Measurements from ENCODE around the gene SRI. TPM values are rescaled to one million over a fixed set of nuclear protein-coding genes. Genes with fewer than 3 reads are reported as not detected.

Gene SRI
- polyA plus RNA-seq, 2 donors, result 28.2 to 64.9 TPM

- no peaks in the 10 kb centered on the region for H3K9me3 ChIP-seq (ENCODE audit: control insufficient read depth in 2 of 2, insufficient read depth in 1 of 2, low read depth in 1 of 2, low read length in 1 of 2)
- peaks cover 3 to 4% of the 10 kb centered on the region in 2 donors for H3K36me3 ChIP-seq (ENCODE audit: control insufficient read depth in 2 of 2, insufficient read depth in 2 of 2, low read length in 1 of 2)
- no peaks in the 10 kb centered on the region for H3K4me1 ChIP-seq (ENCODE audit: control insufficient read depth in 2 of 2, insufficient read depth in 2 of 2, low read length in 1 of 2)
- 96 to 98% methylated on average over 2 of the region's 2 CpGs for WGBS, 2 donors
- no peaks in the 10 kb centered on the region for H3K27me3 ChIP-seq (ENCODE audit: control insufficient read depth in 1 of 2, insufficient read depth in 2 of 2, low read length in 2 of 2)
- H3K4me3 ChIP-seq (ENCODE audit: low read depth in 1 of 2, low read length in 2 of 2), result no peak overlapping the region
- no peak overlapping the region for H3K27ac ChIP-seq (ENCODE audit: low read depth in 2 of 2, low read length in 1 of 2)
Measured at GRCh38 chr7:88214456-88214855, 5.4 kb downstream of the SRI start.

- Histone ChIP-seq H3K9me3 (ENCODE audit: control insufficient read depth in 2 of 2, insufficient read depth in 1 of 2, low read depth in 1 of 2, low read length in 1 of 2) (no peaks in the 10 kb centered on the region), H3K27ac (ENCODE audit: low read depth in 2 of 2, low read length in 1 of 2) (no peak overlapping the region), H3K36me3 (ENCODE audit: control insufficient read depth in 2 of 2, insufficient read depth in 2 of 2, low read length in 1 of 2) (peaks cover 5 to 7% of the 10 kb centered on the region in 2 donors), H3K27me3 (ENCODE audit: control insufficient read depth in 1 of 2, insufficient read depth in 2 of 2, low read length in 2 of 2) (no peaks in the 10 kb centered on the region), H3K4me1 (ENCODE audit: control insufficient read depth in 2 of 2, insufficient read depth in 2 of 2, low read length in 1 of 2) (no peaks in the 10 kb centered on the region), H3K4me3 (ENCODE audit: low read depth in 1 of 2, low read length in 2 of 2) (no peak overlapping the region)
- WGBS, 2 donors, result 97 to 100% methylated on average over 1 of the region's 1 CpG
Measured at GRCh38 chr7:88212918-88213317, 6.9 kb downstream of the SRI start.

- WGBS, 2 donors, result 95 to 96% methylated on average over 3 of the region's 3 CpGs
- H3K4me3 ChIP-seq (ENCODE audit: low read depth in 1 of 2, low read length in 2 of 2), result no peak overlapping the region
- no peak overlapping the region for H3K27ac ChIP-seq (ENCODE audit: low read depth in 2 of 2, low read length in 1 of 2)
- no peaks in the 10 kb centered on the region for H3K4me1 ChIP-seq (ENCODE audit: control insufficient read depth in 2 of 2, insufficient read depth in 2 of 2, low read length in 1 of 2)
- H3K36me3 ChIP-seq (ENCODE audit: control insufficient read depth in 2 of 2, insufficient read depth in 2 of 2, low read length in 1 of 2), result peaks cover 8 to 16% of the 10 kb centered on the region in 2 donors
- H3K27me3 ChIP-seq (ENCODE audit: control insufficient read depth in 1 of 2, insufficient read depth in 2 of 2, low read length in 2 of 2), result no peaks in the 10 kb centered on the region
- H3K9me3 ChIP-seq (ENCODE audit: control insufficient read depth in 2 of 2, insufficient read depth in 1 of 2, low read depth in 1 of 2, low read length in 1 of 2), result no peaks in the 10 kb centered on the region
Measured at GRCh38 chr7:88208521-88208920, 11.3 kb downstream of the SRI start.

DNA sequence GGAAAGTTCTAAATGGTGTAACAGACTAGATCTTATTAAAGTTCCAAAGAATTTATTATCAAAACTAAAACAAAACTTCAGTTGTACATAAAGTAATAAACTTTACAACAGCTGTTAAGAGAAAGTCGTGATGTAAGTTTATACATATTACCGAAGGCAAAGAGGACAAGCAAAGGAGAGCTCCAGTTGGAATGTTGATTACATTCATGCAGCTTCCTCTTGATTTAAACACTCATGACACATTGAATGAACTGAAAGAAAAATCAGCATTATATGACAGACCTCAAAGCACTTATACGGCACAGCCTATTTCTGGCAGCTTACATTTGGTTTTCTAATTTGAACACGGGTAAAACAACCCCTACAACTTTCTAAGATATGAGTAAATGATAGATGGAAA, 13.6 kb downstream of the SRI start:
- Histone ChIP-seq H3K9me3 (ENCODE audit: control insufficient read depth in 2 of 2, insufficient read depth in 1 of 2, low read depth in 1 of 2, low read length in 1 of 2) (no peaks in the 10 kb centered on the region), H3K4me3 (ENCODE audit: low read depth in 1 of 2, low read length in 2 of 2) (no peak overlapping the region), H3K27ac (ENCODE audit: low read depth in 2 of 2, low read length in 1 of 2) (no peak overlapping the region), H3K27me3 (ENCODE audit: control insufficient read depth in 1 of 2, insufficient read depth in 2 of 2, low read length in 2 of 2) (no peaks in the 10 kb centered on the region), H3K36me3 (ENCODE audit: control insufficient read depth in 2 of 2, insufficient read depth in 2 of 2, low read length in 1 of 2) (peaks cover 14 to 18% of the 10 kb centered on the region in 2 donors), H3K4me1 (ENCODE audit: control insufficient read depth in 2 of 2, insufficient read depth in 2 of 2, low read length in 1 of 2) (no peaks in the 10 kb centered on the region)
- 71 to 72% methylated on average over 4 of the region's 4 CpGs for WGBS, 2 donors

GRCh38 chr7:88205179-88205578, 14.7 kb downstream of the SRI start:
- H3K36me3 ChIP-seq (ENCODE audit: control insufficient read depth in 2 of 2, insufficient read depth in 2 of 2, low read length in 1 of 2), result peaks cover 15 to 16% of the 10 kb centered on the region in 2 donors
- no peak overlapping the region for H3K4me3 ChIP-seq (ENCODE audit: low read depth in 1 of 2, low read length in 2 of 2)
- H3K27ac ChIP-seq (ENCODE audit: low read depth in 2 of 2, low read length in 1 of 2), result no peak overlapping the region
- H3K9me3 ChIP-seq (ENCODE audit: control insufficient read depth in 2 of 2, insufficient read depth in 1 of 2, low read depth in 1 of 2, low read length in 1 of 2), result no peaks in the 10 kb centered on the region
- H3K4me1 ChIP-seq (ENCODE audit: control insufficient read depth in 2 of 2, insufficient read depth in 2 of 2, low read length in 1 of 2), result no peaks in the 10 kb centered on the region
- H3K27me3 ChIP-seq (ENCODE audit: control insufficient read depth in 1 of 2, insufficient read depth in 2 of 2, low read length in 2 of 2), result no peaks in the 10 kb centered on the region

DNA sequence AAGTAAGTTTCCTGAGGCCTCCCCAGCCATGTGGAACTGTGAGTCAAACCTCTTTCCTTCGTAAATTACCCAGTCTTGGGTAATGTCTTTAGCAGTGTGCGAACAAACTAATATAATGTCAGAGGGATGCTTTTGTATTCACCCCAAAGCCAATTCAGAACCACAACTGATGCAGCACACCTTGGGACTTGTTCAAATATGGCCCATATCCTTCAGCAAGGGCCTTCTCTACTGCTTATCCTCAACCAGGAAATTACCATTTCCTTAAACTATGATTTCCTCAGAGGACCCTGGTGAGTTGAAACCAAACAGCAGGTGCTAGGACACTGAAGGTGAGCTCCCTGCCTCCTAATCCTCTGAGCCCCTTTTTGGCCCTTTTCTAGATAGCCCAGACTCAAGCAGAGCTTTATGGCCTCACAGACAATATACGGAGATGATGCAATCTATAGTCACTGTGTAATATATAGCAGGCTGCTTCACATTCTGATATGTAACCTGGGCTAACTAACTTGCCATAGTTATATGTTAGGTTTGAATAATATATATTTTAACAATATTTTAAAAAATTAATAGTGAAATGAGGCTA, 15.2 kb downstream of the SRI start:
- Histone ChIP-seq H3K27me3 (ENCODE audit: control insufficient read depth in 1 of 2, insufficient read depth in 2 of 2, low read length in 2 of 2) (no peaks in the 10 kb centered on the region), H3K36me3 (ENCODE audit: control insufficient read depth in 2 of 2, insufficient read depth in 2 of 2, low read length in 1 of 2) (peaks cover 15 to 16% of the 10 kb centered on the region in 2 donors)
- WGBS, 2 donors, result 95 to 98% methylated on average over 3 of the region's 3 CpGs

DNA sequence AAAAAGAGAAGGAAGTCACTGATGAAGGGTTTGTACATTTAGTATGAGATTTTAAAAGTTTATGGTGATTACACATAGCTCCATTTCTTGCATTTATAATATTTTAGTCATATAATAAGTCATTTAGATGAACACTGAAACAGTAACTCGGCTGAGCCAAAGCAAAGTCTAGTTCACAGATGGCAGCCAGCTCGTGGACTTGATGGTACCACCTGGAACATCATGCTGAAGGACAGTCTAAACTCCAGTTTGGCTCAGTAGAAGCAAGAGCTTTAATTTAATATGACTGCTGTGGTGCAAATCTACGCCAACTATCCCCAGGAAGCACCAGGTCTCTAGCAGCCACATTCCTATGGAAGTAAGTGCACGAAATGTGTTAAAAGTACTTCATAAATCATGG, 16.4 kb downstream of the SRI start:
- H3K27ac ChIP-seq (ENCODE audit: low read depth in 2 of 2, low read length in 1 of 2), result no peak overlapping the region
- H3K9me3 ChIP-seq (ENCODE audit: control insufficient read depth in 2 of 2, insufficient read depth in 1 of 2, low read depth in 1 of 2, low read length in 1 of 2), result no peaks in the 10 kb centered on the region
- no peaks in the 10 kb centered on the region for H3K27me3 ChIP-seq (ENCODE audit: control insufficient read depth in 1 of 2, insufficient read depth in 2 of 2, low read length in 2 of 2)
- 85 to 90% methylated on average over 4 of the region's 4 CpGs for WGBS, 2 donors
- H3K4me3 ChIP-seq (ENCODE audit: low read depth in 1 of 2, low read length in 2 of 2), result no peak overlapping the region
- peaks cover 11 to 14% of the 10 kb centered on the region in 2 donors for H3K36me3 ChIP-seq (ENCODE audit: control insufficient read depth in 2 of 2, insufficient read depth in 2 of 2, low read length in 1 of 2)
- no peaks in the 10 kb centered on the region for H3K4me1 ChIP-seq (ENCODE audit: control insufficient read depth in 2 of 2, insufficient read depth in 2 of 2, low read length in 1 of 2)

More for the DNA sequence above, 15.2 kb downstream of the SRI start:
- Histone ChIP-seq H3K27ac (ENCODE audit: low read depth in 2 of 2, low read length in 1 of 2) (no peak overlapping the region), H3K9me3 (ENCODE audit: control insufficient read depth in 2 of 2, insufficient read depth in 1 of 2, low read depth in 1 of 2, low read length in 1 of 2) (no peaks in the 10 kb centered on the region), H3K4me3 (ENCODE audit: low read depth in 1 of 2, low read length in 2 of 2) (no peak overlapping the region), H3K4me1 (ENCODE audit: control insufficient read depth in 2 of 2, insufficient read depth in 2 of 2, low read length in 1 of 2) (no peaks in the 10 kb centered on the region)

GRCh38 chr7:88202799-88203198, 17.0 kb downstream of the SRI start:
- Histone ChIP-seq H3K4me1 (ENCODE audit: control insufficient read depth in 2 of 2, insufficient read depth in 2 of 2, low read length in 1 of 2) (no peaks in the 10 kb centered on the region), H3K27me3 (ENCODE audit: control insufficient read depth in 1 of 2, insufficient read depth in 2 of 2, low read length in 2 of 2) (no peaks in the 10 kb centered on the region), H3K4me3 (ENCODE audit: low read depth in 1 of 2, low read length in 2 of 2) (no peak overlapping the region), H3K9me3 (ENCODE audit: control insufficient read depth in 2 of 2, insufficient read depth in 1 of 2, low read depth in 1 of 2, low read length in 1 of 2) (no peaks in the 10 kb centered on the region), H3K27ac (ENCODE audit: low read depth in 2 of 2, low read length in 1 of 2) (no peak overlapping the region), H3K36me3 (ENCODE audit: control insufficient read depth in 2 of 2, insufficient read depth in 2 of 2, low read length in 1 of 2) (peaks cover 10 to 14% of the 10 kb centered on the region in 2 donors)
- WGBS, 2 donors, result 84 to 87% methylated on average over 3 of the region's 3 CpGs

DNA sequence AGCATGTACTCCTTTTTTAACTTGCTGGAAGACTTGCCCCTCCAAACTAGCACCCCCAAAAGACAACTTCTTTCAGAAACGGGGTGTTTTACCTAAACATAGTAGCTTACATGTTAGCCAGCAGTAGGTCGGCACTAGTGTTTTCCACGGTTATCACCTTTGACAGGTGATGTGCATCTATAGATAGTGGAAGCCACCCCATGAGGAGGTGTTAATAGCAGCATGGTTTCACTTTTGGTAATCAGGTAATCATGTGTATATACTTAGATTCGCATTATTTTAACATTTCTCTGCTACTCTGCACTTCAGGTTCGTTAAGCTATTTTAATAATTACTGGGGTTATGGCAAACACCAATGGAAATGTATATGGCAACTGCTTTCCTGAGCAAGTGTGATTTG, 17.6 kb downstream of the SRI start:
- H3K9me3 ChIP-seq (ENCODE audit: control insufficient read depth in 2 of 2, insufficient read depth in 1 of 2, low read depth in 1 of 2, low read length in 1 of 2), result no peaks in the 10 kb centered on the region
- 74 to 77% methylated on average over 5 of the region's 5 CpGs for WGBS, 2 donors
- no peaks in the 10 kb centered on the region for H3K27me3 ChIP-seq (ENCODE audit: control insufficient read depth in 1 of 2, insufficient read depth in 2 of 2, low read length in 2 of 2)
- H3K4me3 ChIP-seq (ENCODE audit: low read depth in 1 of 2, low read length in 2 of 2), result no peak overlapping the region
- H3K36me3 ChIP-seq (ENCODE audit: control insufficient read depth in 2 of 2, insufficient read depth in 2 of 2, low read length in 1 of 2), result peaks cover 9 to 14% of the 10 kb centered on the region in 2 donors
- no peaks in the 10 kb centered on the region for H3K4me1 ChIP-seq (ENCODE audit: control insufficient read depth in 2 of 2, insufficient read depth in 2 of 2, low read length in 1 of 2)
- no peak overlapping the region for H3K27ac ChIP-seq (ENCODE audit: low read depth in 2 of 2, low read length in 1 of 2)

- H3K36me3 ChIP-seq (ENCODE audit: control insufficient read depth in 2 of 2, insufficient read depth in 2 of 2, low read length in 1 of 2), result peaks cover 9 to 14% of the 10 kb centered on the region in 2 donors
Measured at GRCh38 chr7:88201305-88201704, 18.5 kb downstream of the SRI start.

More at GRCh38 chr7:88201305-88201704, 18.5 kb downstream of the SRI start:
- H3K9me3 ChIP-seq (ENCODE audit: control insufficient read depth in 2 of 2, insufficient read depth in 1 of 2, low read depth in 1 of 2, low read length in 1 of 2), result no peaks in the 10 kb centered on the region
- H3K4me3 ChIP-seq (ENCODE audit: low read depth in 1 of 2, low read length in 2 of 2), result no peak overlapping the region
- no peaks in the 10 kb centered on the region for H3K4me1 ChIP-seq (ENCODE audit: control insufficient read depth in 2 of 2, insufficient read depth in 2 of 2, low read length in 1 of 2)
- no peak overlapping the region for H3K27ac ChIP-seq (ENCODE audit: low read depth in 2 of 2, low read length in 1 of 2)
- no peaks in the 10 kb centered on the region for H3K27me3 ChIP-seq (ENCODE audit: control insufficient read depth in 1 of 2, insufficient read depth in 2 of 2, low read length in 2 of 2)
